Stimulated activated CD4-positive, alpha-beta T cell treated with anti-CD3 and anti-CD28 coated beads, Interleukin-1b, Interleukin-23, amount 100 ng/mL, for 48 hours (primary cell): ENCODE results near the gene PTDSS2.

ENCODE experiments used
- DNase-seq: peaks from one replicate; pipeline ENCODE4 v3.0.0-alpha.2; 2020

The PTDSS2 gene

DNA sequence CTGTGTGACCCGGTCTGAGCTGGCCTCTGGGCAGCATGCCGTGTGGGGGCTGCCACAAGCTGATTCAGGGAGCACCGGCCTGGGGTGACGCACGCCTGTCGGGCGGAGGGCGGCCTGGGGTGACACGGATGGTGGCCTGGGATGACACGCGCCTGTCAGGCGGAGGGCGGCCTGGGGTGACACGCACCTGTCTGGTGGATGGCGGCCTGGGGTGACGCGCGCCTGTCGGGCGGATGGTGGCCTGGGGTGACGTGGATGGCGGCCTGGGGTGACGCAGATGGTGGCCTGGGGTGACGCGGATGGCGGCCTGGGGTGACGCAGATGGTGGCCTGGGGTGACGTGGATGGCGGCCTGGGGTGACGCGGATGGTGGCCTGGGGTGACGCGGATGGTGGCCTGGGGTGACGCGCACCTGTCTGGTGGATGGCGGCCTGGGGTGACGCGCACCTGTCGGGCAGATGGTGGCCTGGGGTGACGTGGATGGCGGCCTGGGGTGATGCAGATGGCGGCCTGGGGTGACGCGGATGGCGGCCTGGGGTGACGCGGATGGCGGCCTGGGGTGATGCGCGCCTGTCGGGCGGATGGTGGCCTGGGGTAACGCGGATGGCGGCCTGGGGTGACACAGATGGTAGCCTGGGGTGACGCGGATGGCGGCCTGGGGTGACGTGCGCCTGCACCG lies 21.5 kb downstream of the PTDSS2 start:
- no peak for DNase-seq

DNA sequence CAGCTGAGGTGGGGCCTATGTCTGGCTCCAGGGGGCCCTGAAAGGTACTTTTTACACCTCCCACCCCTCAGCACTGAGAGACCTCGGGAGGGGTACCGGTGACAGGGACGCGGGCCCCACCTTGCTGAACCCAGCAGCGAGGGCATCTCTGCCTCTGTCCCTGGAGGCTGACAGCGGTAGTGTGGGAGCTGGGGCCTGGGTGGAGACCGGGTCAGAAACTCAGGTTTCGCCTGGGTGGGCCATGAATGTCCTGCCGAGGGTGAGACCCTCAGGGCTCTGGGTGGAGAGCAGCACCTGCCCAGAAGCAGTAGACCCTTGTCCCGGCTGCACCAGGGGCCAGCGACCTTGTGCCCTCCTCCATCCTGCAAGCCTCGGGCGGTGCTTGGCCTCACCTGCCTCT lies 22.2 kb downstream of the PTDSS2 start:
- DNase-seq: no peak

DNA sequence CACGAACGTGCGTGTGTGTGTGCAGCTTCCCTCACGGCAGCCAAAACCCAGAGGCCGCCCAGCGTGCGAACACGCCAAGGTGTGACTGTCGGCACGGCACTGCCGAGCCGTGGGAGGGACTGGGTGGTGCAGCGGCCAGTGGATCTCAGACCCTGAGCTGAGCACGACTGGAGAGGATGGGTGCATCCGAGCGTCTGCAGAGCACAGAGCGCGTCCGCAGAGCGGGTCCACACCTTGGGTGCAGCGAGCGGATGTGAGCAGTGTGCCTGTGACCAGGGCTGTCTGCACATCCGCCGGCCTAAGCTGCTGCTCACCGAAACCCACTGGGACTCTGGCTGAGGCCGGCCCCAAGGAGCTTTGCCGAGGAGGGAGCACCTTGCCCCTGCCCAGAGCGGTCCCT lies 22.7 kb downstream of the PTDSS2 start:
- no peak for DNase-seq

DNA sequence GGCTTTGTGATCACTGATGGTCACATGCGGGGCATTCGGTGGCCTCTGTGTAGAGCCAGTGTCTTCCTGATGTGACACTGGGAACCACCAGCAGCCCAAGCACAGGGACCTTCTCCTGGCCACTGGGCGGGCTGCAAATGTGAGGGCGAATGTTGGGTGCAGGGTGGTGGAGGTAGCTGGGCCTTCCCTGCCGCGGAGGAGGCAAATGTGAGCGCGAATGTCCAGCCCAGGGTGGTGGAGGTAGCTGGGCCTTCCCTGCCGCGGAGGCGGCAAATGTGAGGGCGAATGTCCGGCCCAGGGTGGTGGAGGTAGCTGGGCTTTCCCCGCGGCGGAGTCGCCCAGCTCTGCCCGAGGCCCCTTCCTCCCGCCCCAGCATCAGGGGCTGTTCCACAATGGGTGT lies 23.3 kb downstream of the PTDSS2 start:
- DNase-seq: no peak

DNA sequence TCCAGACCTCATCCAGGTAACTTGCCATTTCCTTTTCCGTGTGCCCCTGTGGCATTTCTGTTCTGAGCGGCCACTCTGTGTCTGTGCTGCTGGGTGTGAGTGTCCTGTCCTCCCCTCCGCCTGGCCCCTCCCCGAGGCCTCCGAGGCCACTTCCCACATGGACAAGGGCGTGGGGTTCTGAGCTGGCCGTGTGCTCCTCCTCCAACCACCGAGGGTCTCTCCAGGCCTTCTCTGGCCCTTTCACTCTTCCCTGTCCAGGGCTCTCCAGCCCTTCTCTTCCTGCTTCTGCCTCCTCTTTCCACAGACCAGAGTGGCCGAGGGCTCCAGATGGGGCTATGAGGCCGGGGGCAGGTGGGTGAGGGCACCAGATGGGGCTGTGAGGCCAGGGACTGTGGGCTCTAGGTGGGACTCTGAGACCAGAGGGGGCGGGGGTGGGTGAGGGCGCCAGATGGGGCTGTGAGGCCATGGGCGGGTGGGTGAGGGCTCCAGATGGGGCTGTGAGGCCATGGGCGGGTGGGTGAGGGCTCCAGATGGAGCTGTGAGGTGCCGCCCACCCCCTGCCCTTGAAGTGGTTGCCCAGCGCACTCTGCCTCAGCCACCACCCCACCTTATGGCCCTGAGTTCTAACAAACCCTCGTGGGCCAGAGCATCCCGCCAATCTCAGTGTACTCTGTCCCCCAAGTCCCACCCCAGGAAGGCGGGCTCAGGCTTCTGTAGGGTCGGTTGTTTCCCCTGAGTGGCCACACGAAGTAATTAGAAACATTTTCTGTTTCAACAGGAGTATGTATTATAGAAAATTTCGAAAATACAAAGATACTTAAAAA lies 24.1 kb downstream of the PTDSS2 start:
- no peak for DNase-seq

DNA sequence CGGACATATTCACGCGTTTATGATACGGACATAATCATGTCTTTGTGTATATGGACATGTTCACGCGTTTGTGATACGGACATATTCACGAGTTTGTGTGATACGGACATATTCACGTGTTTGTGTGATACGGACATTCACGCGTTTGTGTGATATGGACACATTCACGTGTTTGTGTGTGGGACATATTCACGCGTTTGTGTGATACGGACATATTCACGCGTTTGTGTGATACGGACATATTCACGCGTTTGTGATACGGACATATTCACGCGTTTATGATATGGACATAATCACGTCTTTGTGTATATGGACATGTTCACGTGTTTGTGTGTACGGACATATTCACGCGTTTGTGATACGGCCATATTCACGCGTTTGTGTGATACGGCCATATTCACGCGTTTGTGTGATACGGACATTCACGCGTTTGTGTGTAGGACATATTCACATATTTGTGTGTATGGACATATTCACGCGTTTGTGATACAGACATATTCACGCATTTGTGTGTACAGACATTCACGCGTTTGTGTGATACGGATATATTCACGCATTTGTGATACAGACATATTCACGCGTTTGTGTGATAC lies 24.9 kb downstream of the PTDSS2 start:
- DNase-seq: no peak

DNA sequence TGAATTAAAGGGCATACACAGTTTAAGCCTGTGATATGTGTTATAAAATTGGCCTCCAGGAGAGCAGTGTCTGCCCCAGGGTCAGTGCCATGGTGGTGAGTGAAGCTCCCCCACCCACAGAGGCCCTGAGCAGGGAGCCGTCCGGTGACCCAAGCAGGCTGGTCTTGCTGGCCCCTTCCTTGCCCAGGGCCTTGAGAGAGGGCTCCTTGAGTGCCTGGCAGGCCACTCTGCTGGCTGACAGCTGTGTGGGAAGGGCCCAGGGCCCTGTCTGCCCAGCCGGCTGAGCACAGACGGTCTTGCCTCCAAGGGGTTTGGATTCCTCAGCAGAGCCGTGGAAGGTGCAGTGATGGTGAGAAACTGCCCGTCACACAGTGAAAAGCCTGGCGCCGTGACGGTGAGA lies 25.9 kb downstream of the PTDSS2 start:
- DNase-seq: no peak

DNA sequence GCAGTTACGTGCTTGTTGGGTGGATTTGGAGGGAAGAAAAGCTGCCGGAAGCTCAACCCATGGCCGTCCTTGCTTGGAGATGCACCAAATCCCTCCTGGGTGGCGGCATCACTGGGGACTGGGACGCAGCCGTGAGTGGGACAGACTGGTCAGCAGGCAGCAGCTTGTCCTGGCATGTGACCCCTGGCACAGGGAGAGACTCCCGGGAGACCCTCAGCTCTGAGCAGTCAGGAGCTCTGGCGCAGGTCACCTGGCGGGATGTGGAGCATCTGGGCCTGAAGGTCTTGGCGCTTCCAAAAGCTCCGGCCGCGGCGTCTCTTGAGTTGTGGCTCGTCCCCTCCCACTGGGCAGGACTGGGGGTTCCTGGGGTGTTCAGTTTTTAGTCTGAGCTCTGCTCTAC lies 26.3 kb downstream of the PTDSS2 start:
- no peak for DNase-seq

DNA sequence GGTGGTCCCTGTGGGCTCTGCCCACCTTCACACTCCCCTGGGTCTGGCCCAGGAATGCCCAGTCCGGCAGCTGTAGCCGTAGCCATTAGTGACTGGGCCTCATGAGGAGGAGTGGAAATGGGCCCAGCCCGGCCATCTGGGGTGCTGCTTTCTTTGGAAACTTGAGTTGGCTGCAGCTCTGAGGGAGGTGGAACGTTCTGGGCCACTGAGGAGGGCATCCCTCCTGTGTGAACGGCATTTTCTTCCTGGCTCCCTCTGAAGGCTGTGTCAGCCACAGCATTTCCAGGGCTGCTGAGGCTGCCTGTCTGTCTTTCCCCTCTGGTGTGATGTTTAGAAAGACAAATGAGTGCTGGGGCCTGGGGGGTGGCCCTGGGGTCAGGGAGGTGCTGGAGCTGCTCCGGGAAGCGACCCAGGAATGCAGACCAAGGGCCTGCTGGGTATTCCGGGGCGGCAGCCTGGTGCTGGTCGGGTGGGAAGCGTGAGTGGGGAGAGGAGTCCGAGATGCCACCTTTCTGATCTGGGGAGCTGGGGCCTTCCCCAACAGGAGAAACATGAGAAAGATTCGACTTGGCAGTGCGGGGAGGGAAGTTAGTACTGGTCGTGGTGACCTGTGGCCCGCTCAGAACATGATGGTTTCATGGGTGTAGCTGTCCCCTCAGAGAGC lies 27.1 kb downstream of the PTDSS2 start:
- no peak for DNase-seq

DNA sequence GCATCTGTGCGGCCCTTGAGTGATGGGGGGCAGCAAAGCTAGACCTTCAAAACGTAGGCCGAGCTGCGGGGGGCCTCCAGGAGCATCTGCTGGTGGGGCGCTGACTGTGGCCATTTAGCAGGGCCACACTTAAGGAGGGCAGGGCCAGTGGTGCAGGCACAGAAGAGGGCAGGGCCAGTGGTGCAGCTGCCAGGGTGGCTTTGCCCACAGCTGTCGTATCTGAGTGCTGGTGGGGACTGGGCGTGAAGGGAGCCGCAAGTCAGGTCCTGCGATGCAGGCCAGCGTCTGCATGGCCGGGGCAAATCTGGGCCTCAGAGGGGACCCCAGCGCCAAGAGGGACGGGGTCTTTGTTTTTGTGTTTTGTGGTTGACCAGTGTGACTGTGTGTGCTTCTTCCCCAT lies 29.2 kb downstream of the PTDSS2 start:
- DNase-seq: no peak

DNA sequence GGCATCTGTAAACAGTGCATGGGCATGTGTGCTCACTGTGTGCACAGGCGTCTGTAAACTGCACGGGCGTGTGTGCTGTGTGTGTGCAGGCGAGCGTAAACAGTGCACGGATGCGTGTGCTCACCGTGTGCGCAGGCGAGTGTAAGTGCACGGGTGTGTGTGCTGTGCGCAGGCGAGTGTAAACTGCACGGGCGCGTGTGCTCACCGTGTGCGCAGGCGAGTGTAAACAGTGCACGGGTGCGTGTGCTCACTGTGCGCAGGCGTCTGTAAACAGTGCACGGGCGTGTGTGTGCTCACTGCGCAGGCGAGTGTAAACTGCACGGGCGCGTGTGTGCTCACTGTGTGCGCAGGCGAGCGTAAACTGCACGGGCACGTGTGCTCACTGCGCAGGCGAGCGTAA lies 34.5 kb downstream of the PTDSS2 start:
- DNase-seq: no peak

DNA sequence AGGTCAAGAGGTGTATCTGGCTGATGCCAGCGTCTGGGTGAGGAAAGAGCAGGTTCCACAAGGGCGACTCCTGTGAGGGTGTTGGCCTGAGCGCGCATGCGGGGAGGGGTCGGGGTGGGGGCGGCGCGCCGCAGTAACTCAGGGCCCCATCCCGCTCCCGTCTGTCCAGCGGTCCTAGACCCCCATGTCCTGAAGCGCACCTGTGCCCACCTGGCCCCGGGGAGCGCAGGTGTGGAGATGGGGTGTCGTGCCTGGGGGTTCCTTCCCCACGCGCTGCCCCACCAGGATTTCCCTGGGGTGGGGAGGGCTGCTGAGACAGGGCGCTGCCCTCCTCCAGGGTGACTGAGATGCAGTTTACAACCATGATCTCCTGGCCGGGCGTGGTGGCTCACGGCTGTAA lies 36.1 kb downstream of the PTDSS2 start:
- no peak for DNase-seq

DNA sequence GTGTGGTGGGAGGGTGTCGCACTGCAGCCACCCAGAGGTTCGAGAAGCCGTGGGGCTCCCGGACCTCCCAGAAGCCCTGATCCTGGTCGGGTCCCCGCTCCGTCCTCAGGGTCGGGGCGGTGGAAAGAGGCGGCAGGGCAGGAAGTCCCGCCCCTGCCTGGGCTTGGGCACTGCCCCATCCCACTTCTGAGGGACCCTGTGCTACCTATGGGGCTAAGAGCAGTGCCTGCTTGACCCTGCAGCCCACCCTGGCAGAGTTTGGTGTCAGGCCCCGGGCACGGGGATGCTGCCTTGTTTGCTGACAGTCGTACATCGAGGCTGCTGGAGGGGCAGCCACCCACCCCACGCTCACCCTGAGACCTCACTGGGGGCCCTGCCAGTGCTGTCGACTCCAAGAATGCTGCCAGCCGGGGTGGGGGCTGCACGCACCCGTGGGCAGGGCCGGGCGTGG lies 37.5 kb downstream of the PTDSS2 start:
- no peak for DNase-seq

DNA sequence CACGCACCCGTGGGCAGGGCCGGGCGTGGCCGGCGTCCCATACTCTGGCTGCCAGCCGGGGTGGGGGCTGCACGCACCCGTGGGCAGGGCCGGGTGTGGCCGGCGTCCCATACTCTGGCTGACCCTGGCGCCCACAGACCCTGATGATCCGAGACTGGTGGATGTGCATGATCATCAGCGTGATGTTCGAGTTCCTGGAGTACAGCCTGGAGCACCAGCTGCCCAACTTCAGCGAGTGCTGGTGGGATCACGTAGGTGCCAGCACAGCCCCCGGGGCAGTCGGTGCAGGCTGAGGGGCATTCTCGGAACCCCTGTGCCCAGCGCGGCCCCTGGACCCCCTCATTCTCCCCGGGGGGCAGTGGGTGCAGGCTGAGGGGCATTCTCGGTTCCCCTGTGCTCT lies 38.0 kb downstream of the PTDSS2 start:
- no peak for DNase-seq

DNA sequence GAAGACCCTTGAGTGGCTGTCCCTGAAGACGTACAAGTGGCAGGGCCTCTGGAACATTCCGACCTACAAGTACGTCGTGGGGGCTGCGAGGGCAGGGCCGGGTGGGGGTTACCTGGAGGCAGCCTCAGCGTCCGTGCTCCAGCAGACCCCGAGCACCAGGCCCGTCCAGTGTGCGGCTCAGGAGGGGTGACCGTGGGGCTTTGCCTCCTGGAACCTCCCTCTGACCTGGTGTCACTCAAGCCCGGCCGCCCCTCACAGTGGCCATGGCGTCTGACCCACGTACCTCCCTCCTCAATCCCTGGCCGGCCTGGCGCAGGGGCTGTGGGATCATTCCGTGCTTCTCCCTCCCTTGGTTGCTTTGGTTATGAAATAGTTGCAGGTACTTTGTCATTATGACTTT lies 38.5 kb downstream of the PTDSS2 start:
- DNase-seq: no peak

DNA sequence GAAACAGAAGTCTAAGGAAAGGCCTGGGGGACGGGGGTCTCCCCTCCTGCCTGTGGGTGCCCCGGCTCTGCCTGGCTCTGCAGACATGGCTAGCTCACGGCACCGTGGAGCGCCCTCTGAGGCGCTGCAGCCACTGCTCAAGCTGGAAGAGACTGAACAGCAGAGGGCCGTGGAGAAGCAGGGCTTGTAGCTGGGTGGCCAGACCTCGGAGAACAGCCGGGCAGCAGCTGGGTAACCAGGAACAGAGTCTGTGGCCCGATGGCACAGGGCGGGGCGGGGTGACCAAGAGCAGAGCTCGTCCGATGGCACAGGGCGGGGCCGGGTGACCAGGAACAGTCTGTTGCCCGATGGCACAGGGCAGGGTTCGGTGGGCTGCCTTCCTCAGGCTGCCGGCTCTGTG lies 38.9 kb downstream of the PTDSS2 start:
- DNase-seq: no peak

DNA sequence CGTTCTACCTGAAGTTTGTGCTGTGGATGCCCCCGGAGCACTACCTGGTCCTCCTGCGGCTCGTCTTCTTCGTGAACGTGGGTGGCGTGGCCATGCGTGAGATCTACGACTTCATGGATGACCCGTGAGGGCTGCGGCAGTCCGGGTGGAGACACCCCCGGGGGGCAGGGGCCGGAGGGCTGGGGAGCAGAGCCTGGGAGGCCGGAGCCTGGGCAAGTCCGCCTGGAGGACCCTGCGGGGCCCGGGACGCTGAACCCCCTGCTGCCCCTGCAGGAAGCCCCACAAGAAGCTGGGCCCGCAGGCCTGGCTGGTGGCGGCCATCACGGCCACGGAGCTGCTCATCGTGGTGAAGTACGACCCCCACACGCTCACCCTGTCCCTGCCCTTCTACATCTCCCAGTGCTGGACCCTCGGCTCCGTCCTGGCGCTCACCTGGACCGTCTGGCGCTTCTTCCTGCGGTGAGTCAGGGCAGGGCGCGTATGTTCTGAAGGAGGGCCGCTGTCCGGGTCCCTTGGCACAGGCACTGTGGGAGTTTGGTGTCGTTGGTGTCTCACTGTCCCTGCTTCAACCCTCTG lies 39.6 kb downstream of the PTDSS2 start:
- no peak for DNase-seq

DNA sequence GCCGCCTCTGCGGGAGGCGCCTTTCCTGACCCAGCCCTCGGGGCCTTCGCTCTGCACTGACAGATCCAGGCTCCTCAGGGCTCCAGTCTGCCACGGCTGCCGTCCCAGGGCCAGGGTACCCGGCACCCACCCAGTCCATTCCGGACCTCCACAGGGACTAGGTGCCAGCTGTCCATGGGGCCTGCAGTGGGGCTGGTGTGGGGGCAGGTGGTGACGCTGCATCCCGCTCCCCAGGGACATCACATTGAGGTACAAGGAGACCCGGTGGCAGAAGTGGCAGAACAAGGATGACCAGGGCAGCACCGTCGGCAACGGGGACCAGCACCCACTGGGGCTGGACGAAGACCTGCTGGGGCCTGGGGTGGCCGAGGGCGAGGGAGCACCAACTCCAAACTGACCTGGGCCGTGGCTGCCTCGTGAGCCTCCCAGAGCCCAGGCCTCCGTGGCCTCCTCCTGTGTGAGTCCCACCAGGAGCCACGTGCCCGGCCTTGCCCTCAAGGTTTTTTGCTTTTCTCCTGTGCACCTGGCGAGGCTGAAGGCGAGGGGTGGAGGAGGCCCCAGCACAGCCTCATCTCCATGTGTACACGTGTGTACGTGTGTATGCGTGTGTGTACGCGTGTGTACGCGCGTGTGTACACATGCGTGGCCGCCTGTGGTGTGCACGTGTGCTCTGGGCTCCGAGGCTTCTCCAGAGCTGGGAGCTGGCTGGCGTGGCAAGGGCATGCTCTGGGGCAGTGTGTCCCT lies 40.3 kb downstream of the PTDSS2 start:
- DNase-seq: no peak

DNA sequence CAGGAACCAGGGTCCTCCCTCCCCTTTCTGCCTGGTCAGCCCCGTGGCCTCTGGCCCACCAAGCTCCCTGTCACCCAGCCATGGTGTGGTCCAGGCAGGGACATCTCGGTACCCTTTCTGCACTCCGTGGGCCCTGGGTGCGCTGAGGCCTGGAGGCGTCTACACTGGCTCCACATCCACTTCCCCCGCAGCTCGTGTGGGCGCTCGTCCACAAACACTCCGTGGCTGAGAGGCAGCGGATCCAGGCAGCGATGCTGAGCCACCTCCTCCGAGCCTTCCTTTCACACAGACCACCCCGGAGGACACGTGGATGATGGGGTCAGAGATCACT lies 40.8 kb downstream of the PTDSS2 start:
- DNase-seq: no peak

DNA sequence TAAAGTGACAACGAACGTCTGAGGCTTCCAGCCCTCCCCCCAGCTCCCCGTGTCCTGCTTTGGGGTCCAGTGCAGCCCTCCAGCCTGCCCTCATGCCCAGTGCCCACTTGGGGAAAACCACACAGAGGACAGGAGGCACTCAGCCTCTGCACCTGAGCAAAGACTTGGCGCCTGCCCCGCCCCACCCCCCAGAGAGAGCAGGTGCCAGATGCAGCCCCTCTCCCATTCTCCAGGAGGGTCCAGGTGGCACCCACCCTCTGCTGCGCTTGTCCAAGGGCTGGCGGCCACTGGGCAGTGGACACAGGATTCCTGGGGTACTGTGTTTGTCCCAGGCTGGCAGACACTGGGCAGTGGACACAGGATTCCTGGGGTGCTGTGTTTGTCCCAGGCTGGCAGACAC lies 41.3 kb downstream of the PTDSS2 start:
- DNase-seq: no peak

DNA sequence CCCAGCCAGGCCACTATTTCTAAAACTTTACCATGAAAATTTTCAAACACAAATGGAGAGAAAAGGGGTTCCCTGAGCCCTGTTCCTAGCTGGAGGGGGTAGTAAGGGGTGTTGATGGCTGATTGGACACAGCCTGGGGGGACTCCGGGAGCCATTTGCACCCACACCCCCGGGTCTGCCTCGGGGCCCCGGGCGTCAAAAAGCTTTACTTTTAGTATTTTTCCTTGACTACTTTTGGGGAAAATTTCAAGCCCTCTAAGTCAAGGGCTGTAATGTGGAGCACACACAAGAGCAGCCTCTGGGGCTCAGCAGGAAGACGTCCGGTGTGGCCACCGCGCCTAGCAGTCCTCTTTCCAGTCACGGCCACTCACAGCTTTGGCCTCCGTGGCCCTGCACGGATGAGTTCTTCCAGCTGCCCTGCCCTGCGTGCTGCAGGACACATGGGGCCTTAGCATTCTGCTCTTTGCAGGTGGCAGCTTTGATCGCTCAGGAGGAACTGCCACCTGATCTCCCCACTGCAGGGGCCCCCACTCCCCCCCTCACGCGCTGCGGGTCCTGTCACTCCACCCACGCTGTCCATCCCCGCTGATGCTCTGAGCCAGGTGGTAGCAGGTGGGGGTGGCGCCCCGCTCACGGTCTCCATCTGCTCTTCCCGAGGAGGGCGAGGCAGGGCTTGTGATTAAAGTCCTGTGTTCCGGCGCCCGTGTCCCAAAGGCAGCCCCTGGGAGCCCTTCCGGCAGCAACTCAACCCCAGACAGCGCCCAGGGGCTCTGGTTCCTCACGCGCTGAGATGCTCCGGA lies 42.5 kb downstream of the PTDSS2 start:
- no peak for DNase-seq
